ENCODE measurements around the gene AICDA. TPM values are rescaled to one million over a fixed set of nuclear protein-coding genes. Genes with fewer than 3 reads are reported as not detected.
"Not testable (repeated sequence)": the region's sequence is repeated elsewhere in the genome, so short reads cannot be mapped to it uniquely, and the experiment has no call there.

Gene AICDA
- total and polyA plus RNA-seq, 2 experiments from 2014 or later: 0.31 TPM; not detected in 1

- H3K27ac Mint-ChIP-seq: peak overlapping the region; percentile 89
- not testable (repeated sequence) for H3K4me3 Mint-ChIP-seq; H4K20me1 ChIP-seq (replicated peaks; ENCODE audit: insufficient read depth); H2AFZ ChIP-seq; H3K4me3 ChIP-seq; H3K27me3 ChIP-seq (ENCODE audit: insufficient read depth); H3K79me2 ChIP-seq (replicated peaks; ENCODE audit: insufficient read depth); H3K9me3 Mint-ChIP-seq; H3K4me2 ChIP-seq; H3K27me3 Mint-ChIP-seq (ENCODE audit: insufficient read depth, low read depth, poor library complexity); H3K36me3 ChIP-seq (ENCODE audit: insufficient read depth)
- peak; percentile 58 for TF ChIP-seq NANOG (IDR thresholded peaks at IDR 0.05; ENCODE audit: borderline replicate concordance)
- 0 out of 2 replicates have a peak, but pooled peaks have one; percentile 22 for TF ChIP-seq ZNF331 (CRISPR knock-in tag; IDR thresholded peaks at IDR 0.05; ENCODE audit: low read depth)
- TF ChIP-seq, protein P1, sequence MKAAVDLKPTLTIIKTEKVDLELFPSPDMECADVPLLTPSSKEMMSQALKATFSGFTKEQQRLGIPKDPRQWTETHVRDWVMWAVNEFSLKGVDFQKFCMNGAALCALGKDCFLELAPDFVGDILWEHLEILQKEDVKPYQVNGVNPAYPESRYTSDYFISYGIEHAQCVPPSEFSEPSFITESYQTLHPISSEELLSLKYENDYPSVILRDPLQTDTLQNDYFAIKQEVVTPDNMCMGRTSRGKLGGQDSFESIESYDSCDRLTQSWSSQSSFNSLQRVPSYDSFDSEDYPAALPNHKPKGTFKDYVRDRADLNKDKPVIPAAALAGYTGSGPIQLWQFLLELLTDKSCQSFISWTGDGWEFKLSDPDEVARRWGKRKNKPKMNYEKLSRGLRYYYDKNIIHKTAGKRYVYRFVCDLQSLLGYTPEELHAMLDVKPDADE (IDR thresholded peaks at IDR 0.05): peak; percentile 29; the same call in 1 of the 2 replicates
- peak; percentile 15; the same call in 1 of the 2 replicates for TF ChIP-seq POLR2AphosphoS5 (IDR thresholded peaks at IDR 0.05; ENCODE audit: low read depth)
- DNase-seq (ENCODE audit: low spot score) (peak; percentile 65), ATAC-seq (peak; percentile 36; the same call in 2 of the 3 replicates)
- peaks cover 11% of the 10 kb centered on the region for H3F3A ChIP-seq (replicated peaks; ENCODE audit: low read depth)
- H3K27ac ChIP-seq (ENCODE audit: low read depth): peak overlapping the region; percentile 99
- H3K9me2 ChIP-seq (ENCODE audit: insufficient read depth): peaks cover 10% of the 10 kb centered on the region; the same call in 1 of the 2 replicates
- H3K36me3 Mint-ChIP-seq (ENCODE audit: low read depth): peaks cover 15% of the 10 kb centered on the region
- H3K4me1 ChIP-seq (ENCODE audit: insufficient read depth): peaks cover 27% of the 10 kb centered on the region
- H3K4me1 Mint-ChIP-seq: peaks cover 47% of the 10 kb centered on the region
These were observed 22.8 kb upstream of the AICDA start for GRCh38 chr12:8635342-8636006.

DNA sequence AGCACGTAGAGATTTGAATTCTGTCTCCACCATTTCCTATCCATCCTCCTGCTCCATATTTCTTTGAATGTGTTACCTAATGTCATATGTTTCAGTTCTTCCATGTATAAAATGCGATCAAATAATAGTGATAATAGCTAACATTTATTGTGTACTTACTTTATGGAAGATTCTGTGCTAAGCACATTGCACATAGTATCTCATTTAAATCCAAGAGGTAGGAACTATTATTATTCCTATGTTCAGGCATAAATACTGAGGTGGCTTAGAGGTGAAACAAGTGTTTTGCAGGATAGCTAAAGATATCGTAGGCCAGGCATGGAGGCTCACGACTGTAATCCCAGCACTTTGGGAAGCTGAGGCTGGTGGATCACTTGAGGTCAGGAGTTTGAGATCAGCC, 17.5 kb upstream of the AICDA start:
- H3K4me1 ChIP-seq (ENCODE audit: insufficient read depth): peaks cover 8% of the 10 kb centered on the region; the same call in 1 of the 2 replicates
- no peaks in the 10 kb centered on the region for H3K79me2 ChIP-seq (replicated peaks; ENCODE audit: insufficient read depth)
- H3K36me3 Mint-ChIP-seq (ENCODE audit: low read depth): peaks cover 16% of the 10 kb centered on the region
- ATAC-seq: no peak
- no peak overlapping the region for H3K27ac ChIP-seq (ENCODE audit: low read depth)
- H3K9me3 Mint-ChIP-seq: peaks cover 8% of the 10 kb centered on the region
- H3K27me3 Mint-ChIP-seq (ENCODE audit: insufficient read depth, low read depth, poor library complexity): no peaks in the 10 kb centered on the region
- H3K4me1 Mint-ChIP-seq: peaks cover 10% of the 10 kb centered on the region
- H3K4me2 ChIP-seq: no peak overlapping the region
- H3K36me3 ChIP-seq (ENCODE audit: insufficient read depth): no peaks in the 10 kb centered on the region; the same call in 1 of the 2 replicates
- no peak overlapping the region for H3K27ac Mint-ChIP-seq
- DNase-seq (ENCODE audit: low spot score): no peak
- no peaks in the 10 kb centered on the region for H3K9me2 ChIP-seq (ENCODE audit: insufficient read depth)
- H4K20me1 ChIP-seq (replicated peaks; ENCODE audit: insufficient read depth): no peaks in the 10 kb centered on the region
- H3K27me3 ChIP-seq (ENCODE audit: insufficient read depth): no peaks in the 10 kb centered on the region
- TF ChIP-seq, protein P2, sequence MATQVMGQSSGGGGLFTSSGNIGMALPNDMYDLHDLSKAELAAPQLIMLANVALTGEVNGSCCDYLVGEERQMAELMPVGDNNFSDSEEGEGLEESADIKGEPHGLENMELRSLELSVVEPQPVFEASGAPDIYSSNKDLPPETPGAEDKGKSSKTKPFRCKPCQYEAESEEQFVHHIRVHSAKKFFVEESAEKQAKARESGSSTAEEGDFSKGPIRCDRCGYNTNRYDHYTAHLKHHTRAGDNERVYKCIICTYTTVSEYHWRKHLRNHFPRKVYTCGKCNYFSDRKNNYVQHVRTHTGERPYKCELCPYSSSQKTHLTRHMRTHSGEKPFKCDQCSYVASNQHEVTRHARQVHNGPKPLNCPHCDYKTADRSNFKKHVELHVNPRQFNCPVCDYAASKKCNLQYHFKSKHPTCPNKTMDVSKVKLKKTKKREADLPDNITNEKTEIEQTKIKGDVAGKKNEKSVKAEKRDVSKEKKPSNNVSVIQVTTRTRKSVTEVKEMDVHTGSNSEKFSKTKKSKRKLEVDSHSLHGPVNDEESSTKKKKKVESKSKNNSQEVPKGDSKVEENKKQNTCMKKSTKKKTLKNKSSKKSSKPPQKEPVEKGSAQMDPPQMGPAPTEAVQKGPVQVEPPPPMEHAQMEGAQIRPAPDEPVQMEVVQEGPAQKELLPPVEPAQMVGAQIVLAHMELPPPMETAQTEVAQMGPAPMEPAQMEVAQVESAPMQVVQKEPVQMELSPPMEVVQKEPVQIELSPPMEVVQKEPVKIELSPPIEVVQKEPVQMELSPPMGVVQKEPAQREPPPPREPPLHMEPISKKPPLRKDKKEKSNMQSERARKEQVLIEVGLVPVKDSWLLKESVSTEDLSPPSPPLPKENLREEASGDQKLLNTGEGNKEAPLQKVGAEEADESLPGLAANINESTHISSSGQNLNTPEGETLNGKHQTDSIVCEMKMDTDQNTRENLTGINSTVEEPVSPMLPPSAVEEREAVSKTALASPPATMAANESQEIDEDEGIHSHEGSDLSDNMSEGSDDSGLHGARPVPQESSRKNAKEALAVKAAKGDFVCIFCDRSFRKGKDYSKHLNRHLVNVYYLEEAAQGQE (IDR thresholded peaks at IDR 0.05; ENCODE audit: unreplicated experiment): no peak
- TF ChIP-seq EZH2 (IDR thresholded peaks at IDR 0.05; ENCODE audit: low read depth, unreplicated experiment): no peak
- no peaks in the 10 kb centered on the region for H3F3A ChIP-seq (replicated peaks; ENCODE audit: low read depth)
- H2AFZ ChIP-seq: no peak overlapping the region
- H3K4me3 Mint-ChIP-seq: no peak overlapping the region
- no peak overlapping the region for H3K4me3 ChIP-seq

Measured in GM23338 (cell line).